ENCODE measurements around the gene CRYGN. TPM values are rescaled to one million over a fixed set of nuclear protein-coding genes. Genes with fewer than 3 reads are reported as not detected.
A peak's percentile ranks its signal among the peaks of the same experiment; 100 is the strongest.

The CRYGN gene
- polyA plus RNA-seq, 3 donors = not detected

DNA sequence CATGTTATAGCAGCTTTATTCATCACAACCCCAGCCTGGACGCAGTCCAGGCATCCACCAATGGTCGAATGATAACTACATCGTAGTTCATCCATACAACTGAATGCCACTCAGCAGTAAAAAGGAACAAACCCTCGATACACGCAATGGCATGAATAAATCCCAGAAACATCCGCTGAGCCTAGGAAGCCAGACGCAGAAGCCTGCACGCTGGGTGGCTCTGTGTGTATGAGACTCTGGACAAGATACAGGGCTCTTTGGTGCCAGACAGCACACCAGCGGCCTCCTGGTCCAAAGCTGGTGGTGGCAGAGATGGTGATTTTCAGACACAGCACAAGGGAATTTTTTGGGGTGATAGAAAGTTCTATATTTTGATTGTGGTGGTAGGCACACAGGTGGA, 10.0 kb upstream of the CRYGN start:
- no peaks in the 10 kb centered on the region for H3K36me3 ChIP-seq (replicated peaks in 1 of 2; ENCODE audit: control insufficient read depth in 1 of 2, insufficient read depth in 2 of 2, low read length in 2 of 2)
- peaks cover 0 to 9% of the 10 kb centered on the region in 2 donors for H3K27me3 ChIP-seq (ENCODE audit: control insufficient read depth in 2 of 2, insufficient read depth in 2 of 2, low read length in 2 of 2)
- intact Hi-C loops (cut with micrococcal nuclease) = loop anchor here (2.0 to 5.0 kb wide), 3 partner anchors 68 to 138 kb away; no protein-coding TSS in a partner anchor
- H3K9ac ChIP-seq (ENCODE audit: insufficient read depth, low read length, poor library complexity, severe bottlenecking) = no peak overlapping the region
- Mint-ChIP-seq H3K4me1 (peaks cover 2% of the 10 kb centered on the region), H3K27ac (no peak overlapping the region), H3K36me3 (no peaks in the 10 kb centered on the region), H3K4me3 (no peak overlapping the region), H3K9me3 (no peaks in the 10 kb centered on the region), H3K27me3 (ENCODE audit: low read depth in 3 of 3) (peaks cover 2 to 25% (median 22%) of the 10 kb centered on the region in 3 donors)
- no peaks in the 10 kb centered on the region for H4K20me1 ChIP-seq (ENCODE audit: insufficient read depth, low read length)
- TF ChIP-seq, protein P1, sequence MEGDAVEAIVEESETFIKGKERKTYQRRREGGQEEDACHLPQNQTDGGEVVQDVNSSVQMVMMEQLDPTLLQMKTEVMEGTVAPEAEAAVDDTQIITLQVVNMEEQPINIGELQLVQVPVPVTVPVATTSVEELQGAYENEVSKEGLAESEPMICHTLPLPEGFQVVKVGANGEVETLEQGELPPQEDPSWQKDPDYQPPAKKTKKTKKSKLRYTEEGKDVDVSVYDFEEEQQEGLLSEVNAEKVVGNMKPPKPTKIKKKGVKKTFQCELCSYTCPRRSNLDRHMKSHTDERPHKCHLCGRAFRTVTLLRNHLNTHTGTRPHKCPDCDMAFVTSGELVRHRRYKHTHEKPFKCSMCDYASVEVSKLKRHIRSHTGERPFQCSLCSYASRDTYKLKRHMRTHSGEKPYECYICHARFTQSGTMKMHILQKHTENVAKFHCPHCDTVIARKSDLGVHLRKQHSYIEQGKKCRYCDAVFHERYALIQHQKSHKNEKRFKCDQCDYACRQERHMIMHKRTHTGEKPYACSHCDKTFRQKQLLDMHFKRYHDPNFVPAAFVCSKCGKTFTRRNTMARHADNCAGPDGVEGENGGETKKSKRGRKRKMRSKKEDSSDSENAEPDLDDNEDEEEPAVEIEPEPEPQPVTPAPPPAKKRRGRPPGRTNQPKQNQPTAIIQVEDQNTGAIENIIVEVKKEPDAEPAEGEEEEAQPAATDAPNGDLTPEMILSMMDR (IDR thresholded peaks at IDR 0.05) = no peak
- H3K79me2 ChIP-seq (ENCODE audit: insufficient read depth, low read length) = no peaks in the 10 kb centered on the region
- no peak for DNase-seq
- 93% methylated on average over 6 of the region's 9 CpGs for WGBS (ENCODE audit: insufficient coverage)
- H3K9me3 ChIP-seq (replicated peaks in 1 of 2; ENCODE audit: control insufficient read depth in 1 of 2, insufficient read depth in 1 of 2, low read length in 2 of 2) = no peaks in the 10 kb centered on the region
- H3K4me3 ChIP-seq (replicated peaks in 1 of 3; ENCODE audit: low read depth in 2 of 3, low read length in 3 of 3) = no peak overlapping the region
- no peak overlapping the region for H2AFZ ChIP-seq (ENCODE audit: insufficient read depth, low read depth, low read length, poor library complexity, severe bottlenecking)
- peaks cover 0 to 4% of the 10 kb centered on the region in 2 donors for H3K4me1 ChIP-seq (ENCODE audit: control insufficient read depth in 1 of 2, insufficient read depth in 2 of 2, low read length in 2 of 2)
- no peak overlapping the region for H3K27ac ChIP-seq (ENCODE audit: low read depth in 1 of 2, low read length in 2 of 2)
- H3K4me2 ChIP-seq (replicated peaks; ENCODE audit: extremely low read depth, low read length, poor library complexity, severe bottlenecking) = no peak overlapping the region

DNA sequence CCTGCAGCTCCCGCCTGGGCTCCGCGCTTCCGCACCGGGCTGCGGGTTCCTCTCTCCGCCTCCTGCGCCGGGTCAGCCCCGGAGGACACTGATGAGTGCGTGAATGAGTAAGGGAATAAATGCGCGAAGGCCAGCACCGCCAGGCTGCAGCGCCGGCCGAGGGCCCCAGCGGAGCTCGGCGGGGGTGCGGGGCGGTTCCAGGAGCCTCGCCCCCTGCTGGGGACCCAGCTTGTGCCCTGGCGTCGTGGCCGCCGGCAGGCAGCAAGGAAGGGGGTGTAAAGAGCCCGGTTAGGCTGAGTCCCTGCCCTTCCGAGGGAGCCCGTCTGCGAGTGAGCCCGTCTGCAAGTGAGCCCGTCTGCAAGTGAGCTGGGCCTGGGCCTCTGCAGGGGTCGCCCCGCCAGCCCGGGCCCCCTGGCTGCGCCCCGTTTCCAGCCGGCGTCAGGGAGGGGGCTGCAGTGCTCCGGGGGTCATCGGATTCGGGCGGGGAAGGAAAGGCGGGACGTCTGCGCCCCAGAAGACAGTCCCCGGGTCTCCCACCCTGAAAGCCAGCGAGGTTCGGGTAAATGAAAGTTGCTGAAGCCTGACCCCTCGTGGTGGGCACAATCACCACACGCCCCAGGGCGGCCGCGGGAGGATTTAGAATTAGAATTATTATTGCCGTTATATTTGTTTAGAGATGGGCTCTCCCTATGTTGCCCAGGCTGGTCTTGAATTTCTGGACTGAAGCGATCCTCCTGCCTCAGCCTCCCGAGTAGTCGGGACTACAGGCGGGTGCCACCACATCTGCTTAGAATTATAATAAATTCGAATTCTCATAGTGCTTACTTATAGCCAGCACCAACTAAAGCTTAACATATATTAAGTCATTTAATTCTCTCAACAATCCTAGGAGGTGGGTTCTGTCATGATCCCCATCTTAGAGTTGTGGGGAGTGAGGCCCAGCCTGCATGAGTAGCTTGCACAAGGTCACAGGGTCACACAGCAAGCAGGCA, 8.6 kb upstream of the CRYGN start:
- peak overlapping the region in 1 of 7 donors; percentile 69 for H3K27ac Mint-ChIP-seq
- intact Hi-C loops (cut with micrococcal nuclease) = loop anchor here (1.0 to 5.0 kb wide), 3 partner anchors 80 to 136 kb away; no protein-coding TSS in a partner anchor

More for the DNA sequence above, 8.6 kb upstream of the CRYGN start:
- no peaks in the 10 kb centered on the region for H3K79me2 ChIP-seq (ENCODE audit: insufficient read depth, low read length)
- WGBS (ENCODE audit: insufficient coverage) = 2% methylated on average over 50 of the region's 61 CpGs
- no peaks in the 10 kb centered on the region for H3K36me3 ChIP-seq (replicated peaks in 1 of 2; ENCODE audit: control insufficient read depth in 1 of 2, insufficient read depth in 2 of 2, low read length in 2 of 2)
- H4K20me1 ChIP-seq (ENCODE audit: insufficient read depth, low read length) = no peaks in the 10 kb centered on the region
- H3K36me3 Mint-ChIP-seq = no peaks in the 10 kb centered on the region
- H3K27me3 Mint-ChIP-seq (ENCODE audit: low read depth in 3 of 3) = peaks cover 2 to 25% (median 22%) of the 10 kb centered on the region in 3 donors
- peak overlapping the region; percentile 95 for H3K4me2 ChIP-seq (replicated peaks; ENCODE audit: extremely low read depth, low read length, poor library complexity, severe bottlenecking)
- peaks cover 0 to 4% of the 10 kb centered on the region in 2 donors for H3K4me1 ChIP-seq (ENCODE audit: control insufficient read depth in 1 of 2, insufficient read depth in 2 of 2, low read length in 2 of 2)
- H3K4me3 ChIP-seq (replicated peaks in 1 of 3; ENCODE audit: low read depth in 2 of 3, low read length in 3 of 3) = peak overlapping the region; percentile 43 to 81 (median 49)
- TF ChIP-seq, protein P1 (IDR thresholded peaks at IDR 0.05) = peak; percentile 92
- peak overlapping the region; percentile 96 for H2AFZ ChIP-seq (ENCODE audit: insufficient read depth, low read depth, low read length, poor library complexity, severe bottlenecking)
- peak; percentile 54 to 57 (median 56) for DNase-seq
- H3K27me3 ChIP-seq (ENCODE audit: control insufficient read depth in 2 of 2, insufficient read depth in 2 of 2, low read length in 2 of 2) = peaks cover 0 to 9% of the 10 kb centered on the region in 2 donors
- H3K9me3 ChIP-seq (replicated peaks in 1 of 2; ENCODE audit: control insufficient read depth in 1 of 2, insufficient read depth in 1 of 2, low read length in 2 of 2) = no peaks in the 10 kb centered on the region
- peaks cover 2% of the 10 kb centered on the region for H3K4me1 Mint-ChIP-seq
- H3K4me3 Mint-ChIP-seq = peak overlapping the region; percentile 77 to 83
- peak overlapping the region in 1 of 2 donors; percentile 12 for H3K27ac ChIP-seq (ENCODE audit: low read depth in 1 of 2, low read length in 2 of 2)
- peak overlapping the region; percentile 76 for H3K9ac ChIP-seq (ENCODE audit: insufficient read depth, low read length, poor library complexity, severe bottlenecking)
- H3K9me3 Mint-ChIP-seq = no peaks in the 10 kb centered on the region
